Measurements from ENCODE around the gene ASXL1.

Gene ASXL1

GRCh38 chr20:32364554-32365208, 6.5 kb downstream of the ASXL1 start:
- Histone ChIP-seq H3K36me3 (ENCODE audit: control insufficient read depth, insufficient read depth, low read length) (no peaks in the 10 kb centered on the region), H3K4me2 (ENCODE audit: low read length) (no peak overlapping the region), H3K4me3 (ENCODE audit: low read depth, low read length) (no peak overlapping the region), H3K9ac (no peak overlapping the region), H3K27me3 (ENCODE audit: control insufficient read depth, insufficient read depth, low read length) (no peaks in the 10 kb centered on the region), H3K79me2 (peaks cover 6% of the 10 kb centered on the region), H3K9me3 (ENCODE audit: control insufficient read depth, low read length) (no peaks in the 10 kb centered on the region), H3K4me1 (peaks cover 9% of the 10 kb centered on the region), H3K27ac (no peak overlapping the region), H2AFZ (no peak overlapping the region)
- no peak for TF ChIP-seq CTCF (IDR thresholded peaks at IDR 0.05)

- H2AFZ ChIP-seq, result no peak overlapping the region
- H3K4me1 ChIP-seq, result peaks cover 9% of the 10 kb centered on the region
- H3K27me3 ChIP-seq (ENCODE audit: control insufficient read depth, insufficient read depth, low read length), result no peaks in the 10 kb centered on the region
- no peaks in the 10 kb centered on the region for H3K9me3 ChIP-seq (ENCODE audit: control insufficient read depth, low read length)
- H3K79me2 ChIP-seq, result peaks cover 6% of the 10 kb centered on the region
- no peak overlapping the region for H3K27ac ChIP-seq
- H3K36me3 ChIP-seq (ENCODE audit: control insufficient read depth, insufficient read depth, low read length), result no peaks in the 10 kb centered on the region
- H3K4me2 ChIP-seq (ENCODE audit: low read length), result no peak overlapping the region
- no peak for TF ChIP-seq CTCF (IDR thresholded peaks at IDR 0.05)
- no peak overlapping the region for H3K9ac ChIP-seq
- H3K4me3 ChIP-seq (ENCODE audit: low read depth, low read length), result no peak overlapping the region
These were observed 7.4 kb downstream of the ASXL1 start for GRCh38 chr20:32365564-32365963.

- H3K27me3 ChIP-seq (ENCODE audit: control insufficient read depth, insufficient read depth, low read length), result no peaks in the 10 kb centered on the region
- no peaks in the 10 kb centered on the region for H3K9me3 ChIP-seq (ENCODE audit: control insufficient read depth, low read length)
- no peak for TF ChIP-seq CTCF (IDR thresholded peaks at IDR 0.05)
- no peak overlapping the region for H3K4me2 ChIP-seq (ENCODE audit: low read length)
- no peak overlapping the region for H3K27ac ChIP-seq
- no peak overlapping the region for H2AFZ ChIP-seq
- peaks cover 9% of the 10 kb centered on the region for H3K4me1 ChIP-seq
- H3K79me2 ChIP-seq, result peaks cover 2% of the 10 kb centered on the region
- H3K9ac ChIP-seq, result no peak overlapping the region
- no peak overlapping the region for H3K4me3 ChIP-seq (ENCODE audit: low read depth, low read length)
- no peaks in the 10 kb centered on the region for H3K36me3 ChIP-seq (ENCODE audit: control insufficient read depth, insufficient read depth, low read length)
These were observed 8.2 kb downstream of the ASXL1 start for GRCh38 chr20:32366380-32366779.

- H2AFZ ChIP-seq, result no peak overlapping the region
- H3K4me3 ChIP-seq (ENCODE audit: low read depth, low read length), result no peak overlapping the region
- no peaks in the 10 kb centered on the region for H3K36me3 ChIP-seq (ENCODE audit: control insufficient read depth, insufficient read depth, low read length)
- H3K27me3 ChIP-seq (ENCODE audit: control insufficient read depth, insufficient read depth, low read length), result no peaks in the 10 kb centered on the region
- TF ChIP-seq CTCF (IDR thresholded peaks at IDR 0.05), result no peak
- H3K79me2 ChIP-seq, result peaks cover 10% of the 10 kb centered on the region
- no peak overlapping the region for H3K9ac ChIP-seq
- peaks cover 4% of the 10 kb centered on the region for H3K4me1 ChIP-seq
- H3K9me3 ChIP-seq (ENCODE audit: control insufficient read depth, low read length), result no peaks in the 10 kb centered on the region
- no peak overlapping the region for H3K4me2 ChIP-seq (ENCODE audit: low read length)
- H3K27ac ChIP-seq, result no peak overlapping the region
These were observed 10.2 kb downstream of the ASXL1 start for GRCh38 chr20:32368323-32368722.

GRCh38 chr20:32368925-32369324, 10.8 kb downstream of the ASXL1 start:
- peaks cover 4% of the 10 kb centered on the region for H3K4me1 ChIP-seq
- H3K27me3 ChIP-seq (ENCODE audit: control insufficient read depth, insufficient read depth, low read length), result no peaks in the 10 kb centered on the region
- peaks cover 13% of the 10 kb centered on the region for H3K79me2 ChIP-seq
- H3K36me3 ChIP-seq (ENCODE audit: control insufficient read depth, insufficient read depth, low read length), result no peaks in the 10 kb centered on the region
- H3K27ac ChIP-seq, result no peak overlapping the region
- no peak overlapping the region for H3K4me3 ChIP-seq (ENCODE audit: low read depth, low read length)
- H3K9ac ChIP-seq, result no peak overlapping the region
- no peaks in the 10 kb centered on the region for H3K9me3 ChIP-seq (ENCODE audit: control insufficient read depth, low read length)
- no peak overlapping the region for H3K4me2 ChIP-seq (ENCODE audit: low read length)
- TF ChIP-seq CTCF (IDR thresholded peaks at IDR 0.05), result no peak
- no peak overlapping the region for H2AFZ ChIP-seq

Measured in parathyroid adenoma (tissue), 2 donors.